Retinal pigment epithelial cell (primary cell): ENCODE data around the gene P3H2.
A peak's percentile ranks its signal among the peaks of the same experiment; 100 is the strongest.

Source experiments
- DNase-seq: peaks from one replicate; pipeline ENCODE4 v3.0.0-alpha.2; 2010; ENCODE audit warnings: low read depth
- H3K4me3 ChIP-seq: 2 replicates; pipeline ENCODE4 v1.5.1; 2011; ENCODE audit warnings: mild to moderate bottlenecking, low read length, control low read depth, moderate library complexity
- CTCF ChIP-seq: conservative IDR thresholded peaks from 2 replicates; pipeline ENCODE4 v1.5.1; 2011; ENCODE audit warnings: low read depth, low read length, control low read depth, inconsistent platforms

P3H2 gene

GRCh38 chr3:190097617-190098016 is 23.1 kb downstream of the P3H2 start:
- no peak overlapping the region for H3K4me3 ChIP-seq
- no peak for TF ChIP-seq CTCF
- no peak for DNase-seq

DNA sequence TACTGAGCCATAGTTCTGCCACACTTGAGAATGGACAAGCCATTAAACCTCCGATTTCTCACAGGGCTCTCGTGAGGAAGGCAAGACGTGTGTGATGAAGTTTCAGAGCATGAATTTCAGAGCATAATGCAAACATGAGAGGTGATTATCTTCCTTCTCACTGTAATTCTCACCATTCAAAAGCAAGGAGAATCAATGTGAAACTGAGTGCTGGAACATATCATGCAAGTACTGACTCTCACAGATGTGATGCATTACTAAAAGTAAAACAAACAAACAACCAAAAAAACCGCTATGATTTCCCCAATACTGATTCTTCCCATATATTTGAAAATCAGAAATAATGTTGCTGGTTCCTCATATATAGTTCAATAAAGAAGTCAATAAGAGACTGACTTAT is 23.7 kb downstream of the P3H2 start:
- TF ChIP-seq CTCF, result no peak

GRCh38 chr3:190096345-190096744 is 24.4 kb downstream of the P3H2 start:
- H3K4me3 ChIP-seq, result no peak overlapping the region
- TF ChIP-seq CTCF, result no peak
- no peak for DNase-seq

More for the DNA sequence above, 23.7 kb downstream of the P3H2 start:
- DNase-seq, result no peak
- H3K4me3 ChIP-seq, result no peak overlapping the region

DNA sequence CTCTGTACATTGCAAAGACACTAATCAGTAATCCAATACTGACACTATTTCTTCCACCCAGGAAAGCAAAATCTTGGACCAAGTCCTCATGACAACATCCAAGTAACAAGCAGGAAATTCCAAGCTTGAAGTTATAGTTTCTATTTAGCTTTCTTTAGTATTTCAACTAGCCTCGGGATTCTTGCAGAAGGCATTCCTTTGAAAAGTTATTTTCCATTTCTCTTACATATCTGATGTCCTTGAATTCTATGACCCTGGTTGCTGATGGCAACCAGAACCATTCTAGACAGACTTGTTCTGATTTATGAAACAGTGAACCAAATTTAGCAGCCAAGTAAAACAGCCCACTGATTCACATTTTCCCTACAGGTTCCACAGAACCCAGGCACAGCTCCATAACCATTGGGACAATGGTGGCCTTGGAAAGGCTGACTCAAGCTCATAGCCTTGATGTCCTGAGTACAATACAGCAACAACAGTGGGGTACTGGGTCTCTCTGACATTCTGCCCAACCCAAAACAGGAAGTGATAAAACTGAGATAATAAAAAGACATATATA is 26.5 kb downstream of the P3H2 start:
- H3K4me3 ChIP-seq, result no peak overlapping the region
- no peak for DNase-seq
- no peak for TF ChIP-seq CTCF

- H3K4me3 ChIP-seq, result no peak overlapping the region
- DNase-seq, result peak; percentile 99
- TF ChIP-seq CTCF, result no peak
Observed at GRCh38 chr3:190092250-190092649, 28.4 kb downstream of the P3H2 start.

- DNase-seq, result no peak
- no peak overlapping the region for H3K4me3 ChIP-seq
- no peak for TF ChIP-seq CTCF
Observed at GRCh38 chr3:190089711-190090110, 31.0 kb downstream of the P3H2 start.

DNA sequence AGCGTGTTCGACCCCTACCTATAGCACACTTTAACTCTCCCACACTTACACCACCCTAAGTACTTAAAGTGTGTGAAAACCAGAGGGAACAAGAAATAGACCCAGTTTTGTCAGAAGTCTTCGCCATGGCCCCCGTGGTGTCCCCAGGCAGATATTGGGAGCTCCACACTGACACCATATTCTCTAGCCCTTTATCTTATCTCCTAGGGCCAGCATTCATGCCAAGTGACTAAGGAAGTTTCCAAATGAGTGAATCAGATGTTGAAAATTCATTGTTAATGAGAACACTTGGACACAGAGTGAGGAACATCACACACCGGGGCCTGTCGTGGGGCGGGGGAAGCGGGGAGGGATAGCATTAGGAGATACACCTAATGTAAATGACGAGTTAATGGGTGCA is 31.8 kb downstream of the P3H2 start:
- no peak for DNase-seq
- H3K4me3 ChIP-seq, result no peak overlapping the region
- no peak for TF ChIP-seq CTCF
